GM18519 (cell line): ENCODE measurements around the gene TUBG2.
"Not testable (repeated sequence)": the region's sequence is repeated elsewhere in the genome, so short reads cannot be mapped to it uniquely, and the experiment has no call there.

Experiments used
- ATAC-seq: cut with Tn5 transposase; IDR thresholded peaks from one replicate; pipeline ENCODE4 v1.9.1; 2021; ENCODE audit warnings: mild to moderate bottlenecking, moderate library complexity; ENCODE audit not compliant: unreplicated experiment, low FRiP score

The TUBG2 gene

GRCh38 chr17:42653179-42654124 is 5.6 kb upstream of the TUBG2 start:
- ATAC-seq = no peak

- ATAC-seq = no peak
Measured at GRCh38 chr17:42655528-42655927, 3.6 kb upstream of the TUBG2 start.

- no peak for ATAC-seq
Measured at GRCh38 chr17:42657824-42658588, 1.1 kb upstream of the TUBG2 start.

GRCh38 chr17:42659932-42660274 is 819 bp downstream of the TUBG2 start:
- ATAC-seq = not testable (repeated sequence)

GRCh38 chr17:42660692-42661345 is 1.7 kb downstream of the TUBG2 start:
- no peak for ATAC-seq

GRCh38 chr17:42665581-42666001 is 6.5 kb downstream of the TUBG2 start:
- no peak for ATAC-seq

GRCh38 chr17:42666126-42666525 is 7.0 kb downstream of the TUBG2 start:
- not testable (repeated sequence) for ATAC-seq

- no peak for ATAC-seq
Measured at GRCh38 chr17:42667088-42667951, 8.2 kb downstream of the TUBG2 start.

- no peak for ATAC-seq
Measured at GRCh38 chr17:42669705-42669976, 10.6 kb downstream of the TUBG2 start.

GRCh38 chr17:42669977-42670788 is 11.1 kb downstream of the TUBG2 start:
- ATAC-seq = no peak

GRCh38 chr17:42670789-42671657 is 11.9 kb downstream of the TUBG2 start:
- ATAC-seq = no peak

- no peak for ATAC-seq
Measured at GRCh38 chr17:42672038-42672437, 13.0 kb downstream of the TUBG2 start.

- no peak for ATAC-seq
Measured at GRCh38 chr17:42673266-42673884, 14.3 kb downstream of the TUBG2 start.

- no peak for ATAC-seq
Measured at GRCh38 chr17:42673885-42674754, 15.0 kb downstream of the TUBG2 start.

GRCh38 chr17:42674755-42675347 is 15.8 kb downstream of the TUBG2 start:
- no peak for ATAC-seq

- ATAC-seq = no peak
Measured at GRCh38 chr17:42675348-42675964, 16.4 kb downstream of the TUBG2 start.
